Activated CD8-positive, alpha-beta memory T cell treated with anti-CD3 and anti-CD28 coated beads, Interleukin-2, amount 10 ng/mL, durations not matched to agents 7 days and 5 days (primary cell): Measurements from ENCODE around the gene PUS3. TPM values are rescaled to one million over a fixed set of nuclear protein-coding genes. Genes with fewer than 3 reads are reported as not detected.

Source experiments
- ATAC-seq: fragments of 150-1000 bp; cut with Tn5 transposase; one replicate; pipeline ENCODE4 v1.10.0; 2021; ENCODE audit warnings: moderate library complexity
- CTCF ChIA-PET: fragments of 350-600 bp; sonication (Branson Sonifier 250); formaldehyde crosslinking; loops from one replicate; lab custom pipeline; 2021; ENCODE audit warnings: antibody characterized with exemption; lab: Charles Lee
- DNase-seq: peaks from one replicate; pipeline ENCODE4 v3.0.0-alpha.2; 2020
- H3K27ac Mint-ChIP-seq: one replicate; pipeline ENCODE4 v1.8.0; 2021; ENCODE audit warnings: mild to moderate bottlenecking, mixed read lengths
- H3K27me3 Mint-ChIP-seq: one replicate; pipeline ENCODE4 v1.8.0; 2021; ENCODE audit warnings: mixed read lengths
- H3K36me3 Mint-ChIP-seq: one replicate; pipeline ENCODE4 v1.8.0; 2021; ENCODE audit warnings: mild to moderate bottlenecking, mixed read lengths
- H3K4me1 Mint-ChIP-seq: one replicate; pipeline ENCODE4 v1.8.0; 2021; ENCODE audit warnings: mixed read lengths
- H3K4me3 Mint-ChIP-seq: one replicate; pipeline ENCODE4 v1.8.0; 2021; ENCODE audit warnings: mild to moderate bottlenecking, moderate library complexity, mixed read lengths
- H3K9me3 Mint-ChIP-seq: one replicate; pipeline ENCODE4 v1.8.0; 2022; ENCODE audit warnings: low read depth, mixed read lengths
- total RNA-seq, 2 experiments: library from RNA; stranded (reverse); gene quantifications; one replicate each; pipeline ENCODE4 v1.2.3, GENCODE V29; 2021

Gene PUS3
- total RNA-seq, 2 experiments from 2014 or later, result 11.0 to 13.1 TPM

- peaks cover 3% of the 10 kb centered on the region for H3K27me3 Mint-ChIP-seq
- no peaks in the 10 kb centered on the region for H3K36me3 Mint-ChIP-seq
- no peak overlapping the region for H3K27ac Mint-ChIP-seq
- peaks cover 2% of the 10 kb centered on the region for H3K4me1 Mint-ChIP-seq
- CTCF ChIA-PET, result interaction anchor here (1.0 kb wide), 1 partner anchor 12 kb away, joined by 3 read pairs; no protein-coding TSS in a partner anchor
- H3K4me3 Mint-ChIP-seq, result no peak overlapping the region
- no peaks in the 10 kb centered on the region for H3K9me3 Mint-ChIP-seq
- peak; percentile 14 for DNase-seq
- no peak for ATAC-seq
Measured at GRCh38 chr11:125945011-125945796, 42.2 kb upstream of the PUS3 start.

GRCh38 chr11:125944350-125945010 lies 41.5 kb upstream of the PUS3 start:
- CTCF ChIA-PET, result interaction anchor here (6.1 kb wide), 1 partner anchor 249 kb away, joined by 26 read pairs; no protein-coding TSS in a partner anchor
- Mint-ChIP-seq H3K27ac (no peak overlapping the region), H3K4me1 (peaks cover 2% of the 10 kb centered on the region), H3K4me3 (no peak overlapping the region), H3K27me3 (peaks cover 3% of the 10 kb centered on the region), H3K36me3 (no peaks in the 10 kb centered on the region), H3K9me3 (no peaks in the 10 kb centered on the region)
- no peak for ATAC-seq
- peak; percentile 32 for DNase-seq

GRCh38 chr11:125943661-125944349 lies 40.8 kb upstream of the PUS3 start:
- Mint-ChIP-seq H3K4me3 (no peak overlapping the region), H3K27ac (no peak overlapping the region), H3K4me1 (peaks cover 4% of the 10 kb centered on the region), H3K27me3 (peaks cover 3% of the 10 kb centered on the region), H3K9me3 (no peaks in the 10 kb centered on the region), H3K36me3 (no peaks in the 10 kb centered on the region)
- CTCF ChIA-PET, result interaction anchor here (1.0 to 6.1 kb wide), 3 partner anchors 12 to 254 kb away, joined by 3 to 26 read pairs (median 6); no protein-coding TSS in a partner anchor
- DNase-seq (no peak), ATAC-seq (no peak)

GRCh38 chr11:125942771-125943428 lies 39.9 kb upstream of the PUS3 start:
- CTCF ChIA-PET, result interaction anchor here (0.7 to 6.1 kb wide), 8 partner anchors 12 to 262 kb away, joined by 3 to 26 read pairs (median 3); partner anchors contain the start of gene PUS3
- DNase-seq (no peak), ATAC-seq (no peak)
- Mint-ChIP-seq H3K9me3 (no peaks in the 10 kb centered on the region), H3K4me1 (peaks cover 11% of the 10 kb centered on the region), H3K36me3 (no peaks in the 10 kb centered on the region), H3K4me3 (no peak overlapping the region), H3K27me3 (peaks cover 3% of the 10 kb centered on the region), H3K27ac (no peak overlapping the region)

GRCh38 chr11:125941619-125942611 lies 38.9 kb upstream of the PUS3 start:
- Mint-ChIP-seq H3K4me1 (peaks cover 11% of the 10 kb centered on the region), H3K4me3 (no peak overlapping the region), H3K27ac (no peak overlapping the region), H3K9me3 (no peaks in the 10 kb centered on the region), H3K36me3 (no peaks in the 10 kb centered on the region), H3K27me3 (peaks cover 3% of the 10 kb centered on the region)
- CTCF ChIA-PET, result interaction anchor here (0.7 to 6.1 kb wide), 12 partner anchors 10 to 263 kb away, joined by 3 to 26 read pairs (median 3); partner anchors contain the start of gene PUS3
- DNase-seq (peak; percentile 58), ATAC-seq (peak; percentile 73)

- CTCF ChIA-PET, result interaction anchor here (1.2 to 6.1 kb wide), 6 partner anchors 9 to 257 kb away, joined by 3 to 26 read pairs (median 4); no protein-coding TSS in a partner anchor
- H3K4me3 Mint-ChIP-seq, result no peak overlapping the region
- peaks cover 11% of the 10 kb centered on the region for H3K4me1 Mint-ChIP-seq
- DNase-seq, result no peak
- peaks cover 3% of the 10 kb centered on the region for H3K27me3 Mint-ChIP-seq
- H3K27ac Mint-ChIP-seq, result no peak overlapping the region
- ATAC-seq, result no peak
- no peaks in the 10 kb centered on the region for H3K9me3 Mint-ChIP-seq
- no peaks in the 10 kb centered on the region for H3K36me3 Mint-ChIP-seq
Measured at GRCh38 chr11:125941267-125941618, 38.2 kb upstream of the PUS3 start.

DNA sequence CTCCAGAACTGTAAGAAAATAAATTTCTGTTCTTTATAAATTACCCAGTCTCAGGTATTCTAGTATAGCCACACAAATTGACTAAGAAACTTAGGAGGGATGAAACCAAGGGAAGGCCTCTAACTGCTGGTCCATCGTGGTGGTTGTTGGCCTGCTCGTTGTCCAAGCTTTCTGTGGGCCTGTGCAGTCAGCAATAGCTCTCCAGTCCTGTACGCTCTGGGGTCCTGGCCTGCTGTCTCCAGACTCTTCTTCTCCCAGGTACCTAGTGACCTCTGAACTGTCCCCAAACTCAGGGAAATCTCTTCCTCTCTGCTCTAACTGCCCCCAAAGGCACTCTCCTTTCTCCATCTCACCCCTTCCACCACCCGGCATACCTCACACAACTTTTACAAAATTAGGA lies 37.1 kb upstream of the PUS3 start:
- Mint-ChIP-seq H3K27me3 (peaks cover 5% of the 10 kb centered on the region), H3K27ac (no peak overlapping the region), H3K36me3 (no peaks in the 10 kb centered on the region), H3K4me3 (no peak overlapping the region), H3K9me3 (no peaks in the 10 kb centered on the region), H3K4me1 (peaks cover 11% of the 10 kb centered on the region)
- DNase-seq, result no peak
- CTCF ChIA-PET, result interaction anchor here (1.4 to 6.1 kb wide), 2 partner anchors 253 to 258 kb away, joined by 3 to 26 read pairs; no protein-coding TSS in a partner anchor
- ATAC-seq, result no peak

DNA sequence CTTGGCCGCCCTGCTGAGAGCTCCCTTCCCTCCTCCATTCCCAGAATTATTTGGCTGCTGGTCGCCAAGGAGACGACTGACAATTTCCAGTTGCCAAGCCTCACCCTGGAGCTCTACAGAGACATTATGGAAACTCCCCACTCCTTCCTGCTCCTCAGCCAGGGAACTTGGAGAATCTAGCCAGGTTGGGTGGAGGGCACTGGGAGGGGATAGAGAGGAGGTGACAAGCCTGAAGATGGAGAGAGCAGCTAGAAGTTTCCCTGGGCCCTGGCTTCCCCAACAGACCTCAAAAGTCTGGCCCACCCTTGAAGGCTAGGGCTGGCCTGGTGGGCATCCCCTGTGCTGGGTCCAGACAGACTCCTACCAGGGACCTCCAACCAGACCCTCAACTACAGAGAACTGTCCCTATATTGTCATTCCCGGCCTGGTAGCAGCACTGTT lies 36.1 kb upstream of the PUS3 start:
- ATAC-seq (no peak), DNase-seq (no peak)
- H3K9me3 Mint-ChIP-seq, result no peaks in the 10 kb centered on the region
- H3K36me3 Mint-ChIP-seq, result no peaks in the 10 kb centered on the region
- CTCF ChIA-PET, result interaction anchor here (0.5 to 6.1 kb wide), 3 partner anchors 9 to 255 kb away, joined by 3 to 26 read pairs (median 4); no protein-coding TSS in a partner anchor
- H3K4me3 Mint-ChIP-seq, result no peak overlapping the region
- no peak overlapping the region for H3K27ac Mint-ChIP-seq
- peaks cover 11% of the 10 kb centered on the region for H3K4me1 Mint-ChIP-seq
- H3K27me3 Mint-ChIP-seq, result peaks cover 6% of the 10 kb centered on the region

DNA sequence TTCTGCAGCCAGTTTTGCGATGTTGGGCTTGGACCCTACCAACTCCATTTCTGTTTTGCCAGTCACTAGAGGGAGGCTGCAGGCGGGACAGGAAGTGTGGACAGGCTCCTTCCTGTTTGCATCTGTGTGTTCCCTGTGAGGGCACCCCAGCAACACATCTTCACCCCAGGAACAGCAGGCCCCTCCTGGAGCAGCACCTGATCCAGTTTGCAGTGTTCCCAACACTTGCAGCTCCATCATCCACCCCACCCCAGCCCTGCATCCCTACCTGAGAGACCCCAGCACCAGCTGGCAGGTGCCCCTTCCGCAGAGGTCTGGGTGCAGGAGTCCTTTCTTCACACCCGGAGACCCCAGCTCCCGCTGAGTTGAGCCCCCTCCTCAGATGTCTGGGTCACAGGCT lies 35.4 kb upstream of the PUS3 start:
- H3K4me1 Mint-ChIP-seq, result peaks cover 14% of the 10 kb centered on the region
- DNase-seq (no peak), ATAC-seq (no peak)
- no peaks in the 10 kb centered on the region for H3K9me3 Mint-ChIP-seq
- H3K27ac Mint-ChIP-seq, result no peak overlapping the region
- H3K36me3 Mint-ChIP-seq, result no peaks in the 10 kb centered on the region
- no peak overlapping the region for H3K4me3 Mint-ChIP-seq
- CTCF ChIA-PET, result interaction anchor here (1.7 to 6.1 kb wide), 2 partner anchors 8 to 255 kb away, joined by 4 to 26 read pairs; no protein-coding TSS in a partner anchor
- peaks cover 6% of the 10 kb centered on the region for H3K27me3 Mint-ChIP-seq

DNA sequence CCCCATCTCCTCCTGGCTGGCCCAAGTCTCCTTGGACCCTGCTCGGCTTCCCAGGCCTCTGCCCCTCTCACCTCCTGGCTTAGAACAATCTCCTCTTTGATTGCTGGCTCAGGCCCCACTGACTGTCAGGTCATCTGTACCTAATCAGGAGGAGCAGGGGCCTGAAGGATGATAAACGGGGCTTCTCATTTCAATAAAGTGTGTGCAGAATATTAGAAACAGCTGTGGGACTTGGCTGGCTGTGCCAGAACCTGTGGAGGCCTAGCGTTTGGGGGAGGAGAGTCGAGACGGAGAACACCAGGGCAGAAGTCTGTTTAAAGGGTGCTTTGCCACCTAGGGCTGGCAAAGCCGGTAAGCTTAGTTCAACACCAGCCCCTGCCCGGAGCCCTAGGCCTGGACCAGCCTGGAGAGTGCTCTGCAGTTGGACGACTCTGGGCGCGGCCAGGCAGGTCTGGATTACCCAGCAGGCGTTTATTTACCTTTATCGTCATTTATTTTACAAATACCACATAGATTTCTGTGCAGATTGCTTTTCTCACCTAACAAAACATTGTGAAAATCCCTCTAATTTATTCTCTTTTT lies 32.7 kb upstream of the PUS3 start:
- Mint-ChIP-seq H3K27me3 (peaks cover 23% of the 10 kb centered on the region), H3K4me3 (no peak overlapping the region), H3K36me3 (no peaks in the 10 kb centered on the region), H3K9me3 (no peaks in the 10 kb centered on the region), H3K4me1 (peaks cover 21% of the 10 kb centered on the region), H3K27ac (no peak overlapping the region)
- CTCF ChIA-PET, result interaction anchor here (1.0 to 1.5 kb wide), 2 partner anchors 12 to 258 kb away, joined by 3 to 5 read pairs; no protein-coding TSS in a partner anchor
- DNase-seq (no peak), ATAC-seq (no peak)

- CTCF ChIA-PET, result interaction anchor here (1.5 kb wide), 1 partner anchor 259 kb away, joined by 5 read pairs; no protein-coding TSS in a partner anchor
Measured at GRCh38 chr11:125935056-125935455, 32.0 kb upstream of the PUS3 start.

More at GRCh38 chr11:125935056-125935455, 32.0 kb upstream of the PUS3 start:
- DNase-seq, result no peak
- Mint-ChIP-seq H3K4me1 (peaks cover 21% of the 10 kb centered on the region), H3K9me3 (no peaks in the 10 kb centered on the region), H3K27me3 (peaks cover 26% of the 10 kb centered on the region), H3K4me3 (no peak overlapping the region), H3K36me3 (no peaks in the 10 kb centered on the region), H3K27ac (no peak overlapping the region)
- ATAC-seq, result no peak
